Pulmonary artery endothelial cell (primary cell): ENCODE results near the gene NPW. TPM values are rescaled to one million over a fixed set of nuclear protein-coding genes. Genes with fewer than 3 reads are reported as not detected.

Experiments
- DNase-seq: peaks from one replicate; pipeline ENCODE4 v3.0.0-alpha.2; 2011; ENCODE audit warnings: low read depth, low spot score
- total RNA-seq: library from RNA; depleted of rRNA; stranded (reverse); fragments of >200 nt; gene quantifications from 2 replicates; pipeline ENCODE4 v1.2.3, GENCODE V29; 2014

NPW gene
- total RNA-seq, 1 donor from 2014 or later, result 0.33 TPM

GRCh38 chr16:2047330-2048115, 27.9 kb downstream of the NPW start, which contains the start of the genes NTHL1 and TSC2:
NTHL1 (minus strand) TSS chr16:2047834; CDS start chr16:2047823, 11 bp downstream.
TSC2 (plus strand) TSS chr16:2047985; CDS start chr16:2048616, 631 bp downstream.
- DNase-seq, result peak; percentile 85

DNA sequence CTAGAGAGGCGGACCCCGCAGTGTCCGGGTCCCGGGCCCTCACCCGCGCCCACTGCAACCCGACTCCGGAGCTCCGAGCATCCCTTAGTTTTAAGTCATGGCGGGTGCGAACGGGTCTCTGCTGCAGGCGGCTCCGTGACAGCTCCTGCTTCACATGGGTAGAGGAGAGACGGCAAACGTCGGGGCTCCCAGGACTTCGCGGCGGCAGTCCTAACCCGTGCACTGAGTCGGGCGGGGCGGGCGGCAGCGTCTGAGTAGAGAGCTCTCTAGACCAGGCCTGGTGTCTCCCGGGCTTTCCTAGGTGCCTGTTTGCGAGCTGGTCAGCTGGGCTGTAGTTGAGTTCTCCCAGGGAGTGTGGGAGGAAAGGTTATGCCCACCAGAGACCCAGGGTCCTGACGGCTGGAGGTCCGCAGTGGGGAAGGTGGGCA, 28.5 kb downstream of the NPW start:
- no peak for DNase-seq

GRCh38 chr16:2053211-2053610, 33.6 kb downstream of the NPW start:
- no peak for DNase-seq

- DNase-seq, result no peak
Observed at GRCh38 chr16:2053897-2054296, 34.3 kb downstream of the NPW start.

DNA sequence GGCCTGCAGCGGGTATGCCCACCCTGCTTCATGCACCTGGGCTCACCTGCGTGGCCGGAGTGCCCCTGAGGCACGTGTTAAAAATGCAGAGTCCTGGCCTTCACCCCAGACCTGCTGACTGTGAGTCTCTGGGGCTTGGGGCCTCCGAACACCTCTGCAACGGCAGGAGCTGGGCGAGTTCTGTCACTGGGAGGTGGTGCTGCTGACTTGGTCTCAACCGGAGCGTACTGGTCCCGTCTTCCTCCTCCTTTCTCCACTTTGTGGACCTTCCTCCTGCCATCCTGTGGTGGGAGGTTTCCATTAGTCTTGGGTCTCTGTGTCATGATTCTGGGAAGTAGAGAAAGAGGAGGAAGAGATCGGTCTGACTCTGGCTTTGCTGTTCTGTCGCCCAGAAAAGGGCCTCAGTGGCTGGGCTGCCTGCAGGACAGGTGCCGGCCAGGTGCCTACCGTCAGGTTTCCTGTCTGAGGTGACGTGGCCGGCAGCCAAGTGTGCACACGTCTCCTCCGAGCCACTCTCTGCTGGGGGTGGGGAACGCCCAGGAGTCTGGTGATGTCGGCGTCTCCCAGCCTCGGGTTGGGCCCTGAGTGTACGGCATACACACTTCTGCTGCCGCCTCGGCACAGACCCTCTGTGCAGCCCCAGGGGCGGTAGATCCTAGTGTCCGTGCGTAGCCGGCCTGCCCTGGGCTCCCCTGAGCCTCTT, 35.1 kb downstream of the NPW start:
- no peak for DNase-seq

GRCh38 chr16:2056077-2056476, 36.5 kb downstream of the NPW start:
- DNase-seq, result no peak

DNA sequence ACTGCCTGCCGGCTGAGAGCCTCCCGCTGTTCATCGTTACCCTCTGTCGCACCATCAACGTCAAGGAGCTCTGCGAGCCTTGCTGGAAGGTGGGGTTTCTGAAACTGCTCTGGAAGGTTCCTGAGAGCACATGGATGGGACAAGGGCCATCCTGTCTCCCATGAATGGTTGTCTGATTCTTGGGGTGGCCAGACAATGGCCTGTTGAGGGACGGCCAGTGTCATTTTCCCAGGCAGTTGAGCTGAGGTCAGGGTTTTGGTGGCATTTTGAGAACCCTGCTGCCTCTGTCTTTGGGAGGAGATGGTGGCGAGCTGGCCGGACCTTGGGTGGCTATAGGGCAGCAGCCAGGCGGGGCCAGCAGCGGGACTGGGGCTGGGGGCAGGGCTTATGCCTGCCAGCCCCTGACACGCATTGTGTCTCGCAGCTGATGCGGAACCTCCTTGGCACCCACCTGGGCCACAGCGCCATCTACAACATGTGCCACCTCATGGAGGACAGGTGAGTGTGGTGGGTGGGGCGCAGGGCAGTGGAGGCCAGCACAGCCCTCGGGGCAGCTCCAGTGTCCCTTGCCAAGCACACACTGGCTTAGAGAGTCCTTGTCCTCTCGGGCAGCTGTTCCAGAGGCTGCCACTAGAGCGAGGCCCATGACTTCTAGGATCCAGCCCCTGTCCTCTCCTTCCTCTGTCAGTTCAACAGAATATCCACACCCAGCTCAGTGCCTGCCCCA, 37.3 kb downstream of the NPW start:
- DNase-seq, result no peak

DNA sequence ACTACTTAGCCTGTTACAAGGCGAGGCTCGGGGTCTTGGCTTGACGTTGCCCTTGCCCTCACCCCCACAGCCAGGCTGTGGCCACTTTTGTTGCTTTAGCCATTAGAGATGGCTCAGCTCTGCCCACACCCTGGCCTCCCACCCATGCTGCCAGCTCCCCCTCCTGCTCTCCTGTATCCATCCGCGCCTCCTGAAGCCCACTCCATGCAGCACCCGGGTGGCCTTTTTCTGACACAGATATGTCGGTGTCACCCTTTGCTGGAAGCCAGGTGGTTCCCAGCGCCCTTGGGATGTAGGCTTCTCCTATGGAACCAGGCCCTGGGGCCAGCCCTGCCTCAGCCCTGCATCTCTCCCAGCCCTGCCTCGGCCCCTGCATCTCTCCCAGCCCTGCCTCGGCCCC, 37.9 kb downstream of the NPW start:
- DNase-seq, result no peak

- DNase-seq, result no peak
Observed at GRCh38 chr16:2058420-2058819, 38.8 kb downstream of the NPW start.

GRCh38 chr16:2058872-2059271, 39.3 kb downstream of the NPW start:
- no peak for DNase-seq

DNA sequence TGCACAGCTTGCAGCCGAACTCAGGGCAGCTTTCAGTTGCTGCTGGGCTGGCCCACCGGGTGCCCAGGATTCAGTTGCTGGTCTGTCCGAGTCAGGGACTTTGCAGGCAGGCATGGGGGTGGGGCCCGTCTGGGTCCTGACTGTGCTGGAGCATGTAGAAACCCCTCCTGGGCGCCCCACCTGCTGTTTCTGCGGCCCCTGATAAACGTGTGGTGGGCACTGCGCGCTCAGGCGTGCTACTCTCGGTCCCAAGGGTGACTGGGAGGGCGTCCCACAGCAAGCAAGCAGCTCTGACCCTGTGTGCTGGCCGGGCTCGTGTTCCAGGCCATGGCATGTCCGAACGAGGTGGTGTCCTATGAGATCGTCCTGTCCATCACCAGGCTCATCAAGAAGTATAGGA, 40.8 kb downstream of the NPW start:
- DNase-seq, result no peak

DNA sequence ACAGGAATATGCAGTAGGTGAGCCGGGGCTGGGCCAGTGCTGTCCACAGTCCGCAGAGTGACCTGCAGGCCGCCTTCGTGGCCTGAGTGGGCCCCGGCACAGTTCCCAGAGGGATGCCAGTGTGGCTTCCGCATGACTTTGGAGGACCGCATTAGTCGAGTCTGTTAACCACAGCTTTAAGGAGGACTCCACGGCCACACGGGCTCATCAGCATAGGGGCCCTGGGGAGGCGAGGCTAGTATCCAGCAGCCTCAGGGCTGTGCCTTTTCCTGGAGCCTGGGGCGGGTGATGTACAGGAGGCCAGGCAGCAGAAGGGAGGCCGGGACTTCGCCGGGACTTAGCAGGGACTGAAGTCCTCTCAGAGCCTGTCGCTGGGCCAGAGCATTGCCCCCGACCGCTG, 41.4 kb downstream of the NPW start:
- DNase-seq, result no peak

DNA sequence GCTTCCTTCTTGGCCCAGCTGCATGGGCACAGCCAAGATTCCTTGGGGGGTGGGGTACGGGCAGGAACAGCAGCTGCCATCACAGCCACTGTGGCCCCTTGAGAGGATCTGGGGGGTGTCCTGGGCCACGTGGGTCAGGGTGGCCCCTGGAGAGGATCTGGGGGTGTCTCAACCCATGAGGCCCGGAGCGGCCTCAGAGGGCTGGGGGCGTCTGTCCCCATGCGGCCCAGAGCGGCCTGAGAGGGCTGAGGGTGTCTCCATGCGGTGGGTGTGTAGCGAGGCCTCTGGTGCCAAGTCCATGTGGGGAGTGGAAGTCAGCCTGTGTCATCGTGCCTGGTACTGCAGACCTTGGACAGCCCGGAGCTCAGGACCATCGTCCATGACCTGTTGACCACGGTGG, 41.9 kb downstream of the NPW start:
- no peak for DNase-seq

DNA sequence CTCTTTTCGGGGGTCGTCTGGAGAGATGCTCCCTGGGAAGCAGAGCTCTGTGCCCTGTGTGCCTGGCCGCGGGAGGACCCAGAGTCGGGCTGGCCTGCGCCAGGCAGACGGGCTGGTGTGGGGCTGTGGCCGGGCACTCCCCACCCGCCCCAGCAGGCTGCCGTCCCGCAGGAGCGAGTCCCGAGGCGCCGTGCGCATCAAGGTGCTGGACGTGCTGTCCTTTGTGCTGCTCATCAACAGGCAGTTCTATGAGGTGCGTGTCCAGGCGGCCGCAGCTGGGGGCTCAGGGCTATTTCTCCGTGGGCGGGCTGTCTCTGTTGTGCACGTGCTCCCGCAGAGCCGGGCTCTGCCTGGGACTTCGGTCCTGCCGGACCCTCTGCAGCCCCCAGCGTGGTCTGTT, 43.2 kb downstream of the NPW start:
- DNase-seq, result no peak

- no peak for DNase-seq
Observed at GRCh38 chr16:2063861-2064260, 44.3 kb downstream of the NPW start.

- DNase-seq, result no peak
Observed at GRCh38 chr16:2064368-2064945, 44.9 kb downstream of the NPW start.

- no peak for DNase-seq
Observed at GRCh38 chr16:2066139-2066538, 46.6 kb downstream of the NPW start.

Other genes starting within 250 kb of the NPW start
- 53.0 and 58.7 TPM in 2 replicates for gene NME3, start 248.2 kb upstream of the NPW start, total RNA-seq
- 5.9 and 7.1 TPM in 2 replicates for gene EME2, start 247.0 kb upstream of the NPW start, total RNA-seq
- gene MRPS34, start 246.7 kb upstream of the NPW start, total RNA-seq, result 91.0 and 100 TPM in 2 replicates
- gene SPSB3, start 237.2 kb upstream of the NPW start, total RNA-seq, result 39.4 and 44.8 TPM in 2 replicates
- gene NUBP2, start 236.8 kb upstream of the NPW start, total RNA-seq, result 74.5 and 77.8 TPM in 2 replicates
- gene IGFALS, start 226.1 kb upstream of the NPW start, total RNA-seq, result not detected in 2 replicates
- 76.2 and 78.9 TPM in 2 replicates for gene HAGH, start 193.0 kb upstream of the NPW start, total RNA-seq
- gene FAHD1, start 192.6 kb upstream of the NPW start, total RNA-seq, result 91.9 and 93.0 TPM in 2 replicates
- gene MEIOB, start 147.6 kb upstream of the NPW start, total RNA-seq, result 0.40 TPM in 1 of 2 replicates, not detected in the other
- not detected in 2 replicates for gene HS3ST6, start 101.4 kb upstream of the NPW start, total RNA-seq
- 10.9 and 11.1 TPM in 2 replicates for gene MSRB1, start 76.6 kb upstream of the NPW start, total RNA-seq
- not detected in 2 replicates for gene RPL3L, start 65.1 kb upstream of the NPW start, total RNA-seq
- gene NDUFB10, start 60.2 kb upstream of the NPW start, total RNA-seq, result 169 and 200 TPM in 2 replicates
- gene RPS2, start 55.0 kb upstream of the NPW start, total RNA-seq, result 2,313 and 4,514 TPM in 2 replicates
- gene RNF151, start 52.9 kb upstream of the NPW start, total RNA-seq, result not detected in 2 replicates
- gene TBL3, start 47.7 kb upstream of the NPW start, total RNA-seq, result 59.4 and 61.9 TPM in 2 replicates
- gene NOXO1, start 38.3 kb upstream of the NPW start, total RNA-seq, result 0.07 and 0.13 TPM in 2 replicates
- 13.5 and 21.1 TPM in 2 replicates for gene GFER, start 35.6 kb upstream of the NPW start, total RNA-seq
- 1.8 and 5.6 TPM in 2 replicates for gene SYNGR3, start 29.8 kb upstream of the NPW start, total RNA-seq
- gene ZNF598, start 10.0 kb upstream of the NPW start, total RNA-seq, result 22.8 and 23.4 TPM in 2 replicates
- 53.2 and 76.2 TPM in 2 replicates for gene NHERF2, start 7.1 kb downstream of the NPW start, total RNA-seq
- 48.6 and 48.9 TPM in 2 replicates for gene NTHL1, start 28.0 kb downstream of the NPW start, total RNA-seq
- gene TSC2, start 28.2 kb downstream of the NPW start, total RNA-seq, result 35.1 and 47.5 TPM in 2 replicates
- 35.4 and 39.8 TPM in 2 replicates for gene PKD1, start 116.1 kb downstream of the NPW start, total RNA-seq
- gene RAB26, start 128.8 kb downstream of the NPW start, total RNA-seq, result 0.46 and 1.1 TPM in 2 replicates
- gene TRAF7, start 136.0 kb downstream of the NPW start, total RNA-seq, result 88.8 and 95.7 TPM in 2 replicates
- gene CASKIN1, start 176.8 kb downstream of the NPW start, total RNA-seq, result 0.04 and 0.26 TPM in 2 replicates
- gene MLST8, start 185.7 kb downstream of the NPW start, total RNA-seq, result 26.4 and 32.1 TPM in 2 replicates
- 1.1 and 6.5 TPM in 2 replicates for gene BRICD5, start 191.1 kb downstream of the NPW start, total RNA-seq
- gene PGP, start 195.1 kb downstream of the NPW start, total RNA-seq, result 19.3 and 25.8 TPM in 2 replicates
- gene E4F1, start 203.8 kb downstream of the NPW start, total RNA-seq, result 30.3 and 34.0 TPM in 2 replicates
- 0.26 and 0.85 TPM in 2 replicates for gene DNASE1L2, start 216.7 kb downstream of the NPW start, total RNA-seq
- gene ECI1, start 231.8 kb downstream of the NPW start, total RNA-seq, result 35.1 and 35.3 TPM in 2 replicates
- 64.5 and 77.5 TPM in 2 replicates for gene RNPS1, start 248.3 kb downstream of the NPW start, total RNA-seq